DOHH2 (cell line): ENCODE results near the gene ZNF454.

Experiments used
- EZH2phosphoT487 ChIP-seq: fragments of 200-600 bp; sonication (generic); IDR thresholded peaks from 2 replicates; pipeline ENCODE4 v1.6.1; 2017; ENCODE audit warnings: borderline replicate concordance, mild to moderate bottlenecking, antibody characterized with exemption, low read length, moderate library complexity, mixed read lengths
- TF ChIP-seq, protein P1 (sequence below): fragments of 200-600 bp; sonication (generic); IDR thresholded peaks from one replicate; pipeline ENCODE4 v1.5.1; 2014; ENCODE audit warnings: antibody characterized with exemption, mild to moderate bottlenecking, low read depth, low read length; ENCODE audit not compliant: poor library complexity, severe bottlenecking

DNA sequence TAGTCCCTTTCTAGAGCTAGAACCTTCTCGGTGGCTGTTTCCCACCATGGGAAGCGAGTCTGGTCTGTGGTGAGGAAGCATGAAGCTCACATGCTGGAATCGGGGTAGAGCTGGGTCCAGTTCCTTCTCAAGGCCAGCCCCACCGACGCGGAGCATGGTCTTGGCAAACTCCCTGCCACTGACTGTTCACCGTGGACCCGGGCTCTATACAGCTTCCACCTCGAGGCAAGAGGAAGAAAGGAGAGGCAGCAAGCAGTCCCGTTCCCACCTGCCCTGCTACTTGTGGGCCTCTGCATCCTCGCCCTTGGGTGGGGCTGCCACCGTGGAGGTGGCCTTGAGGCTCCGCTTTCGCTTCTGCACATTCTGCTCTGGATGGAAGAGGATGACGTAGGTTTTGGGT, 40.4 kb downstream of the ZNF454 start:
- TF ChIP-seq, protein P1, sequence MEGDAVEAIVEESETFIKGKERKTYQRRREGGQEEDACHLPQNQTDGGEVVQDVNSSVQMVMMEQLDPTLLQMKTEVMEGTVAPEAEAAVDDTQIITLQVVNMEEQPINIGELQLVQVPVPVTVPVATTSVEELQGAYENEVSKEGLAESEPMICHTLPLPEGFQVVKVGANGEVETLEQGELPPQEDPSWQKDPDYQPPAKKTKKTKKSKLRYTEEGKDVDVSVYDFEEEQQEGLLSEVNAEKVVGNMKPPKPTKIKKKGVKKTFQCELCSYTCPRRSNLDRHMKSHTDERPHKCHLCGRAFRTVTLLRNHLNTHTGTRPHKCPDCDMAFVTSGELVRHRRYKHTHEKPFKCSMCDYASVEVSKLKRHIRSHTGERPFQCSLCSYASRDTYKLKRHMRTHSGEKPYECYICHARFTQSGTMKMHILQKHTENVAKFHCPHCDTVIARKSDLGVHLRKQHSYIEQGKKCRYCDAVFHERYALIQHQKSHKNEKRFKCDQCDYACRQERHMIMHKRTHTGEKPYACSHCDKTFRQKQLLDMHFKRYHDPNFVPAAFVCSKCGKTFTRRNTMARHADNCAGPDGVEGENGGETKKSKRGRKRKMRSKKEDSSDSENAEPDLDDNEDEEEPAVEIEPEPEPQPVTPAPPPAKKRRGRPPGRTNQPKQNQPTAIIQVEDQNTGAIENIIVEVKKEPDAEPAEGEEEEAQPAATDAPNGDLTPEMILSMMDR = no peak
- TF ChIP-seq EZH2phosphoT487 = no peak
